H1 (cell line): Measurements from ENCODE around the gene KCTD20. TPM values are rescaled to one million over a fixed set of nuclear protein-coding genes. Genes with fewer than 3 reads are reported as not detected.

Experiments used
- CTCF ChIA-PET: fragments of 300-600 bp; sonication (Branson Sonifier 250); formaldehyde crosslinking; loops from one replicate; lab custom pipeline; 2021; ENCODE audit not compliant: partially characterized antibody; lab: Charles Lee
- POLR2A ChIA-PET: fragments of 300-600 bp; sonication (Branson Sonifier 250); formaldehyde crosslinking; loops from one replicate; lab custom pipeline; 2021; ENCODE audit warnings: inconsistent platforms; ENCODE audit not compliant: partially characterized antibody; lab: Charles Lee
- DNase-seq, 2 experiments: peaks; one replicate each; pipeline versions ENCODE4 v3.0.0 to v3.0.0-alpha.2; 2010 to 2022; ENCODE audit warnings: low spot score in 2 of 2, low read depth in 1 of 2, mixed read lengths in 1 of 2
- FAIRE-seq: peaks from 2 replicates; lab custom pipeline; 2011; peaks lifted over from hg19 to GRCh38; lab: Jason Lieb, UNC
- H2AFZ ChIP-seq: 2 replicates; pipeline ENCODE4 v1.8.1; 2012; ENCODE audit warnings: low read length, inconsistent platforms
- H2AK5ac ChIP-seq: 2 replicates; pipeline ENCODE4 v1.6.1; 2013; ENCODE audit warnings: low read depth, low read length
- H2BK120ac ChIP-seq: replicated peaks from 2 replicates; pipeline ENCODE3; 2013; ENCODE audit warnings: low read depth, low read length, inconsistent platforms
- H2BK12ac ChIP-seq: 2 replicates; pipeline ENCODE4 v1.6.1; 2013; ENCODE audit warnings: low read depth, low read length
- H2BK15ac ChIP-seq: 2 replicates; pipeline ENCODE4 v1.6.1; 2013; ENCODE audit warnings: low read length
- H2BK20ac ChIP-seq: 2 replicates; pipeline ENCODE4 v1.6.1; 2013; ENCODE audit warnings: low read length
- H2BK5ac ChIP-seq: 2 replicates; pipeline ENCODE4 v1.6.1; 2013; ENCODE audit warnings: low read depth, low read length
- H3K14ac ChIP-seq: 2 replicates; pipeline ENCODE4 v1.6.1; 2013; ENCODE audit warnings: inconsistent platforms; ENCODE audit not compliant: insufficient read length
- H3K18ac ChIP-seq: 2 replicates; pipeline ENCODE4 v1.6.1; 2013; ENCODE audit warnings: low read length; ENCODE audit errors: extremely low read depth
- H3K23ac ChIP-seq: 2 replicates; pipeline ENCODE4 v1.6.1; 2013; ENCODE audit warnings: inconsistent platforms; ENCODE audit not compliant: insufficient read length
- H3K23me2 ChIP-seq: 2 replicates; pipeline ENCODE4 v1.6.1; 2013; ENCODE audit warnings: low read depth, low read length
- H3K27ac ChIP-seq: 2 replicates; pipeline ENCODE4 v1.6.1; 2011; ENCODE audit warnings: low read depth, low read length, inconsistent platforms
- H3K27me3 ChIP-seq, 4 experiments: replicated peaks in 1 of 4; 1 replicate in 1 of 4; 2 replicates in 3 of 4; pipeline versions ENCODE4 v1.6.1 to v1.8.1; 2011 to 2013; ENCODE audit warnings: low read length in 3 of 4, mild to moderate bottlenecking in 3 of 4, inconsistent platforms in 2 of 4, mixed read lengths in 2 of 4, moderate library complexity in 1 of 4; ENCODE audit not compliant: control insufficient read depth in 3 of 4, insufficient read depth in 3 of 4; ENCODE audit errors: extremely low read depth in 1 of 4
- H3K36me3 ChIP-seq, 4 experiments: 2 replicates each; pipeline versions ENCODE4 v1.6.1 to v1.8.1; 2011 to 2013; ENCODE audit warnings: mild to moderate bottlenecking in 4 of 4, low read length in 3 of 4, moderate library complexity in 2 of 4, control low read depth in 1 of 4, inconsistent platforms in 1 of 4; ENCODE audit not compliant: insufficient read depth in 4 of 4, control insufficient read depth in 2 of 4
- H3K4ac ChIP-seq: replicated peaks from 2 replicates; pipeline ENCODE3; 2013; ENCODE audit warnings: low read length, low read depth, mixed read lengths, inconsistent platforms; ENCODE audit not compliant: insufficient read length
- H3K4me1 ChIP-seq, 4 experiments: replicated peaks in 1 of 4; 1 replicate in 1 of 4; 2 replicates in 3 of 4; pipeline versions ENCODE4 v1.6.1 to v1.8.1; 2011 to 2013; ENCODE audit warnings: low read length in 3 of 4, inconsistent platforms in 2 of 4, mixed read lengths in 1 of 4; ENCODE audit not compliant: insufficient read depth in 4 of 4, control insufficient read depth in 3 of 4
- H3K4me2 ChIP-seq, 2 experiments: 2 replicates each; pipeline versions ENCODE4 v1.6.1 to v1.8.1; 2011 to 2013; ENCODE audit warnings: low read depth in 2 of 2, low read length in 2 of 2, control low read depth in 1 of 2, inconsistent platforms in 1 of 2, mild to moderate bottlenecking in 1 of 2; ENCODE audit not compliant: insufficient read depth in 1 of 2
- H3K4me3 ChIP-seq, 4 experiments: fragments of 200-600, 300-600 bp in 1 of 4; sonication (generic), shearing (Covaris generic), sonication (Bioruptor Twin) in 1 of 4; 2 replicates each; pipeline versions ENCODE4 v1.5.1 to v1.8.1; 2011 to 2016; ENCODE audit warnings: low read length in 4 of 4, low read depth in 3 of 4, control low read depth in 2 of 4, inconsistent platforms in 2 of 4, mild to moderate bottlenecking in 2 of 4, mixed read lengths in 1 of 4, moderate library complexity in 1 of 4; ENCODE audit not compliant: insufficient read depth in 2 of 4; ENCODE audit errors: extremely low read depth in 1 of 4
- H3K56ac ChIP-seq: replicated peaks from 2 replicates; pipeline ENCODE3; 2013; ENCODE audit warnings: low read depth, mild to moderate bottlenecking, mixed read lengths, low read length, inconsistent platforms; ENCODE audit not compliant: insufficient read length
- H3K79me1 ChIP-seq: 2 replicates; pipeline ENCODE4 v1.6.1; 2013; ENCODE audit warnings: low read depth, low read length, control low read depth
- H3K79me2 ChIP-seq, 2 experiments: 2 replicates each; pipeline versions ENCODE4 v1.6.1 to v1.8.1; 2012 to 2013; ENCODE audit warnings: low read length in 2 of 2, mild to moderate bottlenecking in 2 of 2, inconsistent platforms in 1 of 2; ENCODE audit not compliant: insufficient read depth in 2 of 2, control insufficient read depth in 1 of 2
- H3K9ac ChIP-seq, 4 experiments: replicated peaks in 1 of 4; 1 replicate in 1 of 4; 2 replicates in 3 of 4; pipeline versions ENCODE4 v1.6.1 to v1.8.1; 2011 to 2013; ENCODE audit warnings: low read depth in 3 of 4, low read length in 3 of 4, control low read depth in 2 of 4, mild to moderate bottlenecking in 2 of 4, moderate library complexity in 2 of 4, inconsistent platforms in 1 of 4; ENCODE audit errors: extremely low read depth in 1 of 4
- H3K9me3 ChIP-seq, 2 experiments: 2 replicates each; pipeline versions ENCODE4 v1.6.1 to v1.8.1; 2012 to 2013; ENCODE audit warnings: mild to moderate bottlenecking in 2 of 2, moderate library complexity in 2 of 2, control low read depth in 1 of 2, inconsistent platforms in 1 of 2, low read depth in 1 of 2, low read length in 1 of 2, mixed read lengths in 1 of 2; ENCODE audit not compliant: insufficient read depth in 2 of 2
- H4K20me1 ChIP-seq, 2 experiments: replicated peaks in 1 of 2; 2 replicates each; pipeline versions ENCODE3 to v1.8.1; 2011 to 2013; ENCODE audit warnings: inconsistent platforms in 2 of 2, low read length in 2 of 2, mild to moderate bottlenecking in 1 of 2; ENCODE audit not compliant: insufficient read depth in 2 of 2, control insufficient read depth in 1 of 2
- H4K5ac ChIP-seq: 2 replicates; pipeline ENCODE4 v1.6.1; 2013; ENCODE audit warnings: low read length, low read depth, mixed read lengths, inconsistent platforms; ENCODE audit not compliant: insufficient read length
- H4K8ac ChIP-seq: 2 replicates; pipeline ENCODE4 v1.8.0; 2013; ENCODE audit warnings: mild to moderate bottlenecking, moderate library complexity, low read length, inconsistent platforms; ENCODE audit not compliant: insufficient read depth; ENCODE audit errors: extremely low read depth
- H4K91ac ChIP-seq: replicated peaks from 2 replicates; pipeline ENCODE3; 2013; ENCODE audit warnings: low read length, mixed read lengths, inconsistent platforms; ENCODE audit not compliant: insufficient read length
- GTF2F1 ChIP-seq: IDR thresholded peaks from 2 replicates; pipeline ENCODE4 v1.6.1; 2012; ENCODE audit warnings: low read depth, low read length, improper control_type of control experiment, borderline replicate concordance
- HDAC2 ChIP-seq, 2 experiments: fragments of 300-600 bp in 1 of 2; sonication (generic) in 1 of 2; IDR thresholded peaks; 2 replicates each; pipeline ENCODE4 v1.6.1; 2011 to 2012; ENCODE audit warnings: low read depth in 2 of 2, low read length in 2 of 2, mild to moderate bottlenecking in 2 of 2, moderate library complexity in 2 of 2, borderline replicate concordance in 1 of 2, inconsistent platforms in 1 of 2
- HDAC6 ChIP-seq: IDR thresholded peaks from one replicate; pipeline ENCODE4 v1.7.1; 2012; ENCODE audit warnings: low read depth, mild to moderate bottlenecking, inconsistent platforms, low read length, moderate library complexity
- MAX ChIP-seq: IDR thresholded peaks from 2 replicates; pipeline ENCODE4 v1.6.1; 2012; ENCODE audit warnings: inconsistent platforms
- NRF1 ChIP-seq: IDR thresholded peaks from 2 replicates; pipeline ENCODE4 v1.6.1; 2011; ENCODE audit warnings: mild to moderate bottlenecking, low read depth, low read length, improper control_type of control experiment
- POLR2A ChIP-seq, 2 experiments: IDR thresholded peaks; 1 replicate in 1 of 2; 2 replicates in 1 of 2; pipeline ENCODE4 v1.6.1; 2011; ENCODE audit warnings: low read depth in 2 of 2, low read length in 2 of 2, mild to moderate bottlenecking in 2 of 2; ENCODE audit errors: control extremely low read depth in 1 of 2
- RFX5 ChIP-seq: IDR thresholded peaks from 2 replicates; pipeline ENCODE4 v1.6.1; 2011; ENCODE audit warnings: low read depth, low read length, improper control_type of control experiment, borderline replicate concordance
- ZNF274 ChIP-seq: IDR thresholded peaks from 2 replicates; pipeline ENCODE4 v1.7.0; 2012; ENCODE audit warnings: low read length, borderline replicate concordance; ENCODE audit errors: extremely low read depth
- WGBS, 2 experiments: shearing (Covaris generic) in 1 of 2; methylation state at CpG; one replicate each; pipeline versions ENCODE4 v1.1.6 to v1.1.7; 2013 to 2015; ENCODE audit warnings: low lambda C conversion rate in 2 of 2, mixed read lengths in 2 of 2, inconsistent platforms in 1 of 2, low coverage in 1 of 2, missing lambda C conversion rate in 1 of 2; ENCODE audit not compliant: insufficient replicate concordance in 2 of 2, insufficient coverage in 1 of 2, insufficient read length in 1 of 2; ENCODE audit errors: extremely low coverage in 1 of 2, missing lambda C conversion rate in 1 of 2; 5-methylcytosine and 5-hydroxymethylcytosine counted together
- long read RNA-seq, 2 experiments: library from RNA in 1 of 2; library from capped mRNA in 1 of 2; stranded (forward); transcript quantifications; one replicate each; pipeline ENCODE4 v2.0.0, GENCODE V29; 2021; ENCODE audit warnings: inconsistent platforms in 1 of 2
- polyA minus RNA-seq, 3 experiments: library from RNA; depleted of rRNA, polyadenylated mRNA; stranded (reverse); fragments of >200 nt; gene quantifications; 1 replicate in 2 of 3; 2 replicates in 1 of 3; pipeline ENCODE4 v1.2.3, GENCODE V29; 2011
- polyA plus RNA-seq, 7 experiments: library from polyadenylated mRNA; depleted of rRNA in 3 of 7; stranded (reverse) in 5 of 7; unstranded in 2 of 7; fragments of >200 nt in 5 of 7; fragments of 200-250 nt in 2 of 7; gene quantifications; 1 replicate in 5 of 7; 2 replicates in 1 of 7; 4 replicates in 1 of 7; pipeline versions ENCODE4 v1.2.1 to v1.2.3, GENCODE V29; 2011 to 2013; ENCODE audit warnings: missing spikeins in 2 of 7, mixed read lengths in 2 of 7
- total RNA-seq: library from RNA; stranded (reverse); fragmentation: NEBNext Ultra II Directional; extraction: Animal tissue kit (Norgen Biotek cat#: 25700); gene quantifications from 2 replicates; pipeline ENCODE4 v1.2.1, GENCODE V29; 2021

Gene KCTD20
- total RNA-seq, result 23.2 and 26.2 TPM in 2 replicates
- 8.4 and 10.1 TPM in 2 replicates for polyA plus RNA-seq (2011; rRNA removed)
- 14.6 TPM for polyA plus RNA-seq (2011; cell fraction: cytosol; rRNA removed)
- polyA plus RNA-seq (2011; cell fraction: nucleus; rRNA removed), result 9.5 TPM
- polyA plus RNA-seq (2012, experiment 1 of 2), result 12.0 to 17.1 TPM (median 13.5 TPM) in 4 replicates
- 0.92 TPM for polyA plus RNA-seq (2012, experiment 2 of 2)
- polyA plus RNA-seq (2013, experiment 1 of 2), result 14.9 TPM
- 15.7 TPM for polyA plus RNA-seq (2013, experiment 2 of 2)
- polyA minus RNA-seq (2011; rRNA and poly(A)+ RNA removed), result 26.8 and 36.7 TPM in 2 replicates
- 15.2 TPM for polyA minus RNA-seq (2011; cell fraction: cytosol; rRNA and poly(A)+ RNA removed)
- 25.3 TPM for polyA minus RNA-seq (2011; cell fraction: nucleus; rRNA and poly(A)+ RNA removed)
- long read RNA-seq, experiment 1, full-length matches to known transcripts, result 4 of 21 reads
- long read RNA-seq, experiment 1, partial matches to known transcripts, result 15 of 21 reads
- long read RNA-seq, experiment 1, other reads (novel, unspliced or antisense), result 2 of 21 reads
- long read RNA-seq, experiment 2, full-length matches to known transcripts, result 1 of 9 reads
- long read RNA-seq, experiment 2, partial matches to known transcripts, result 0 of 9 reads
- long read RNA-seq, experiment 2, other reads (novel, unspliced or antisense), result 8 of 9 reads

- peaks cover 0 to 41% of the 10 kb centered on the region in 2 experiments; a peak in 2 of 4 replicates for H3K79me2 ChIP-seq
- H2BK12ac ChIP-seq, result peak within 1 kb of the TSS; percentile 80
- H3K23me2 ChIP-seq, result peaks cover 5% of the 10 kb centered on the region
- peak within 1 kb of the TSS; percentile 83 for H3K18ac ChIP-seq
- DNase-seq (peak in 1 of 2 experiments; percentile 81), FAIRE-seq (no peak)
- H3K4ac ChIP-seq, result peak within 1 kb of the TSS; percentile 27
- ChIA-PET POLR2A (interaction anchor here (0.8 to 2.0 kb wide), 4 partner anchors 13 to 155 kb away, joined by 3 to 6 read pairs (median 4); no protein-coding TSS in a partner anchor), CTCF (interaction anchor here (0.5 to 2.0 kb wide), 9 partner anchors 9 to 150 kb away, joined by 3 to 6 read pairs (median 3); no protein-coding TSS in a partner anchor)
- H3K36me3 ChIP-seq, result no peaks in the 10 kb centered on the region
- peak within 1 kb of the TSS; percentile 85 for H4K91ac ChIP-seq
- H3K79me1 ChIP-seq, result peaks cover 2% of the 10 kb centered on the region; the same call in 1 of the 2 replicates
- WGBS, 2 experiments, result 2% methylated on average over 52 of the region's 91 CpGs; no CpG with 5 or more reads in 1 of the 2 experiments
- H2BK120ac ChIP-seq, result peak within 1 kb of the TSS; percentile 10
- H3K9me3 ChIP-seq, result no peaks in the 10 kb centered on the region
- peak within 1 kb of the TSS; percentile 93 for H4K5ac ChIP-seq
- H3K27ac ChIP-seq, result peak within 1 kb of the TSS; percentile 61; the same call in 1 of the 2 replicates
- H4K20me1 ChIP-seq, result no peaks in the 10 kb centered on the region
- H2AFZ ChIP-seq, result peak within 1 kb of the TSS; percentile 93
- no peak within 1 kb of the TSS for H3K23ac ChIP-seq
- H3K14ac ChIP-seq, result no peak within 1 kb of the TSS
- no peak within 1 kb of the TSS for H2BK15ac ChIP-seq
- peak within 1 kb of the TSS; percentile 69 for H3K56ac ChIP-seq
- peak within 1 kb of the TSS; percentile 88 for H4K8ac ChIP-seq
- H2AK5ac ChIP-seq, result no peak within 1 kb of the TSS
- H3K9ac ChIP-seq, result peak within 1 kb of the TSS; percentile 78 to 97 (median 86)
- no peak within 1 kb of the TSS for H2BK20ac ChIP-seq
- H3K4me3 ChIP-seq, result peak within 1 kb of the TSS; percentile 80 to 96 (median 94)
- peak within 1 kb of the TSS; percentile 70 to 92 for H3K4me2 ChIP-seq
- H3K27me3 ChIP-seq, result no peaks in the 10 kb centered on the region
- H2BK5ac ChIP-seq, result peak within 1 kb of the TSS; percentile 83
- peaks cover 0 to 6% (median 4%) of the 10 kb centered on the region in 4 experiments; a peak in 4 of 7 replicates for H3K4me1 ChIP-seq
- no peak for TF ChIP-seq GTF2F1
- no peak for TF ChIP-seq RFX5
- TF ChIP-seq MAX, result peak; percentile 70
- no peak for TF ChIP-seq HDAC6
- TF ChIP-seq POLR2A (IDR thresholded peaks at IDR 0.05; ENCODE audit: control extremely low read depth in 1 of 2, low read depth in 2 of 2, low read length in 2 of 2), result peak; percentile 49 to 82
- TF ChIP-seq HDAC2 (IDR thresholded peaks at IDR 0.05; ENCODE audit: borderline replicate concordance in 1 of 2, low read depth in 2 of 2, low read length in 2 of 2), result peak; percentile 38 to 59; a peak in 2 of 4 replicates
- TF ChIP-seq NRF1, result no peak
- TF ChIP-seq ZNF274, result no peak
Measured at GRCh38 chr6:36442671-36443470, at the start of gene KCTD20, which contains the start of gene PXT1. KCTD20 (plus strand) TSS chr6:36443000; CDS start chr6:36470098, 27,098 bp downstream. PXT1 (minus strand) TSS chr6:36442854; CDS start chr6:36426082, 16,772 bp downstream.
